ENCODE measurements around the gene NEK5. TPM values are rescaled to one million over a fixed set of nuclear protein-coding genes. Genes with fewer than 3 reads are reported as not detected.

NEK5 gene
- total RNA-seq, 2 experiments from 2014 or later: 0.05 TPM; not detected in 1

DNA sequence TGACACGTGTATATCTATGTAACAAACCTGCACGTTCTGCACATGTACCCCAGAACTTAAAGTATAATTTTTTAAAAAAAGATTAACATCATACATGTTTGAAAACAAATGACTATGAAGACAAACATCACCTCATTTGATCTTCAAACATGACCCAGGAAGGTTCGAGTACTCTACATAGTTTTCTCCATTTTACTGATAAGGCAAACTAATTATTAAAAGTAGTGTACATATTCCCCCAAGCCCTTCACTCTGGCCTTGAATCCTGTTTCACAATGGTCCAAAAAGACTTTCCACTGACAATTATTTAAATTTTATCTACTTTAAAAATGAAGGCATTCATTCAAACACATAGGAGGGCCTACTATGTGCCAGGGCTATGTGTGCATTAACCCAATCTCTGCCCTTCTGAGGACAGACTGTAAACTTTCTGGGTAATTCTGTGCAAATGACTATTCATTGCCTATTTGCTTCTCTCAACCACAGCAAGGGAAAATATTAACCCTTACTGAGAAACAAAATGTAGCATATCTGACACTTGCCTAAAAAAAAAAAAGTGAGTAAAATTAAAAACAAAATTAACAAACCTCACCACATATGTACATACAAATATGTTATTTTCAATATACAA is 139.8 kb downstream of the NEK5 start:
- Mint-ChIP-seq H3K4me3 (no peak overlapping the region), H3K27me3 (peaks cover 6% of the 10 kb centered on the region), H3K4me1 (ENCODE audit: low read depth) (no peaks in the 10 kb centered on the region), H3K27ac (no peak overlapping the region), H3K36me3 (no peaks in the 10 kb centered on the region), H3K9me3 (peaks cover 6% of the 10 kb centered on the region)
- no peak for DNase-seq
- POLR2A ChIA-PET: no interaction called here
- intact Hi-C loops (cut with micrococcal nuclease): no loop called here
- CTCF ChIA-PET: no interaction called here

Other genes with a start within 250 kb of the NEK5 start
- 1 to 10 TPM in 1 of 2 experiments, under 1 TPM in 1; 0.86 to 1.5 TPM for gene ATP7B, start 117.6 kb downstream of the NEK5 start, total RNA-seq
- gene ALG11, start 116.7 kb downstream of the NEK5 start, total RNA-seq: 10 to 100 TPM; 19.0 to 19.5 TPM
- gene UTP14C, start 104.4 kb downstream of the NEK5 start, total RNA-seq: 1 to 10 TPM; 6.2 to 6.6 TPM
- 10 to 100 TPM; 11.0 to 12.9 TPM for gene NEK3, start 30.5 kb upstream of the NEK5 start, total RNA-seq